IPS-15b (cell line): Measurements from ENCODE around the gene NIPSNAP3A.

ENCODE experiments used
- H3K27me3 ChIP-seq: one replicate; pipeline ENCODE4 v1.6.1; 2013; ENCODE audit warnings: low read length; ENCODE audit not compliant: control insufficient read depth, insufficient read depth
- H3K36me3 ChIP-seq: one replicate; pipeline ENCODE4 v1.6.1; 2013; ENCODE audit warnings: low read length; ENCODE audit not compliant: control insufficient read depth, insufficient read depth
- H3K4me1 ChIP-seq: one replicate; pipeline ENCODE4 v1.6.1; 2013; ENCODE audit warnings: mild to moderate bottlenecking, low read length; ENCODE audit not compliant: control insufficient read depth, insufficient read depth
- H3K4me3 ChIP-seq: one replicate; pipeline ENCODE4 v1.5.1; 2013; ENCODE audit warnings: low read depth, low read length
- H3K9ac ChIP-seq: one replicate; pipeline ENCODE4 v1.6.1; 2013; ENCODE audit warnings: low read depth, mild to moderate bottlenecking, low read length
- H3K9me3 ChIP-seq: one replicate; pipeline ENCODE4 v1.6.1; 2013; ENCODE audit warnings: mild to moderate bottlenecking, low read length; ENCODE audit not compliant: control insufficient read depth, insufficient read depth

Gene NIPSNAP3A

DNA sequence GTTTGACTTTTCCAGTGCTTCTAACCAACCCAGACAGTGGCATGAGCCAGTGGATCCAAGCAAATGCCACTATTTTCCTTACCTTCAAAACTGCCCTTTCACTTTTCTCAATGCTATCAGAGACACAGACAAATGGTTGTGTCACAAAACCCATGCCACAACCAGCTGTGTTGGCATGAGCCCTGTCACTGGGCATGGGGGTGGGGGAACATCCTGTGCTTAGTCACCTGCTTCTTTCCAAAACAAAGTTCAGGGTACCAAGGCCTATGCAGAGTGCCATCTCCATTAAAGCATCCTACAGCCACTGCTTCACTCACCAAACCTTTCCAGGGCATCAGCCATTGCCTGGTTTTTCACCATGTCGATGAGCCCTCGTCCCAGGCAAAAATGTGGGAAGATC lies 46.6 kb downstream of the NIPSNAP3A start:
- Histone ChIP-seq H3K36me3 (peaks cover 10% of the 10 kb centered on the region), H3K27me3 (no peaks in the 10 kb centered on the region), H3K9me3 (no peaks in the 10 kb centered on the region), H3K4me3 (no peak overlapping the region), H3K4me1 (no peaks in the 10 kb centered on the region), H3K9ac (no peak overlapping the region)

DNA sequence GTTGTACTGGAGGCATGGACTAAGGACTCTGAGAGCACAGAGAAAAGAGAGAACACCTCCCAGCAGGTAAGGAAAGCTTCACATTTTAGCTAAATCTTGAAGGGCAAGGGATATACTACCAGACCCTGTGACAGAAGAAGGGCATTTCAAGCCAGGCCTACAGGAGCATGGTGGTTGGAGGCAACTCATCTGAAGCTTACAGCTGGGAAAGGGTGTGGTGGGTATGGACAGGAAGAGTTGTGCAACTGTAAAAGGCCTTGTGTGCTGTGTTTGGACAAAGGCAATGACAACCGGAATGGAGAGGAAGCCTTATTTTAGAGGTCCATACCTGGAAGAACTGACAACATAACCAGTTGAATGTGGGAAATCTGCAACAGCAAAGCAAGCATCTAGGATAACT lies 47.6 kb downstream of the NIPSNAP3A start:
- H3K36me3 ChIP-seq: peaks cover 10% of the 10 kb centered on the region
- H3K4me3 ChIP-seq: no peak overlapping the region
- no peaks in the 10 kb centered on the region for H3K9me3 ChIP-seq
- no peaks in the 10 kb centered on the region for H3K27me3 ChIP-seq
- no peak overlapping the region for H3K9ac ChIP-seq
- no peaks in the 10 kb centered on the region for H3K4me1 ChIP-seq

DNA sequence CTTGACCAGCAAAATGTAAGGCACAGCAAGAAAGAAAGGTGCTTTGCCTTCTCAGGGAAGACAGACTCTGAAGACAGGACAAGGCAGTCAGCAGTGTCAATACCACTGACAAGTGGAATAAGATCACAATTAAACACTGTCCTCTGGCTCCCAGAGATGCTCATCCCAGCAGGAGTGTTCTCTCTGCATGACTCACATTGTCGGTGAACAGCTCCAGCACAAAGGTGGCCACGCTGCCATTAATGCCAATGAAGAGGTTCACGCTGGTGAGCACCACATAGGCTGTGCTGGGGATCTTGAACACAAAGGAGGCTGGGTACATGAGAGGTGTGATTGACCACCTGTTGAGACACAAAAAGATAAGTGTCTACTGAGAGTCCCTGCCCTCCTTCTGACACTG lies 48.4 kb downstream of the NIPSNAP3A start:
- H3K36me3 ChIP-seq: peaks cover 7% of the 10 kb centered on the region
- no peaks in the 10 kb centered on the region for H3K9me3 ChIP-seq
- H3K4me3 ChIP-seq: no peak overlapping the region
- H3K4me1 ChIP-seq: no peaks in the 10 kb centered on the region
- no peaks in the 10 kb centered on the region for H3K27me3 ChIP-seq
- no peak overlapping the region for H3K9ac ChIP-seq

DNA sequence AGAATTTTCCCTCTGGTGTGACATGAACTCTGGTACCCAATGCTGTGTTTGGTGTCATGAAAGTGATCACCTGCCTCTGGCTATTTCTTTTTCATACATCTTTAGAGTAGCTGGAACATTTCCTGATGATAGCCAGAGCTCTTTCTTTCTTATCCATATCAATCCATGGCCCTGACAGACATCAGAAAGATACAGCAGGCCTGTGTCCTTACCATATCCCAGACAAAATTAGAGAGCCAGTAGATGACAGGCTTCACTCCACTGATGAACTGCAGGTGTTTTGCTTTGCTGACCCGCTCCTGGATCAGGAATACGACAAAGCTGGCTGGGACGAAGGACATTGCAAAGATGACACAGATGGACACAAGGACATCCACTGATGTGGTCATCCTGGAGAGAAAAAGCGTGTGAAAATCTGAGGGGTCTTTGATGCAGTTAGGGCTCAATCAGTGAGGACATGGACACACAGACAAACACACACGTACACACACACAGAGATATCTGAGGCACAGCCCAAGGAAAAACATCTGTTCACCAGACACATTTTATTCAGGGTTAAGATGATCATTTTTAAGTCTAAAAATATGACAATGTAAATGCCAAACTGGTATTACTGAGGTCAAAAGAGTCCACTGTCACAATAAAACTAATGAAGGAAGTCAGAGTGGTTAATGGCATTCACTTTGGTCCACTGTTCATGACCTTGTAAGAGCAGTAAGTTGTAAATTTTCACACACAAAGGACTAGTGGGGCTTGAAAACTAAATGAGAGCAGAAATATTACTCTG lies 50.9 kb downstream of the NIPSNAP3A start:
- Histone ChIP-seq H3K9ac (no peak overlapping the region), H3K4me3 (no peak overlapping the region), H3K36me3 (peaks cover 5% of the 10 kb centered on the region), H3K27me3 (no peaks in the 10 kb centered on the region), H3K9me3 (no peaks in the 10 kb centered on the region), H3K4me1 (no peaks in the 10 kb centered on the region)

DNA sequence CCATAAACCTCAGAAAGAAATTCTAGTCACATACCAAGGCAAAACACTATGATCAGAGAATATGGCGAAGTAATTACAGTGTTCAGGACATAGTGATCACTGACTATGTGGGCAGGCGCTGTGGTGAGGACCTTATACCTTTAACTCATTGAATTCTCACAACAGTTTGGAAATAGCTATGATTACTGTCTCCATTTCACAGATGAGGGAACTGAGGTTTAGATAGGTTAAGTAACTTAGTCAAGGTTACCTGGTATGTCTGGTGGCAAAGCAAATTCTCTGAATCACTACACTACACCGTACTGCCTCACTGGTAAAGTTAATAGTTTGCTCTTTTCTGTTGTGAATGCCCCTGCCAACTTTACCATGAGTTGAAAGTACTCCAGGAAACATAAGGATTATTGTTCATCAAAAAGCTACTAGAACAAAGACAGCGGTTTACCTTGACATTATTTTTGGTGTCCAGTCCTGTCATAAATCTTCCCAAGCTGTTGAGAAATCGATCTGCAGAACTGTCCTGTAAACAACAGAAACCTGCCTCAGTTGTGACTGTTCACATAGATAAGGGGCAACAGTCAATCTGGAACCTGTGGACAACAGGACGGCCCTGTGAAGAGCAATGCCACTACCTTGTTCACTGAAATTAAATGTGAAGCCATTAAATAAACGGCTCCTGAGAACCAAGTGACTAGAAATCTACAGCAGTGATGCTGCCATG lies 52.7 kb downstream of the NIPSNAP3A start:
- no peak overlapping the region for H3K9ac ChIP-seq
- no peaks in the 10 kb centered on the region for H3K9me3 ChIP-seq
- peaks cover 10% of the 10 kb centered on the region for H3K36me3 ChIP-seq
- no peak overlapping the region for H3K4me3 ChIP-seq
- H3K27me3 ChIP-seq: no peaks in the 10 kb centered on the region
- H3K4me1 ChIP-seq: no peaks in the 10 kb centered on the region

DNA sequence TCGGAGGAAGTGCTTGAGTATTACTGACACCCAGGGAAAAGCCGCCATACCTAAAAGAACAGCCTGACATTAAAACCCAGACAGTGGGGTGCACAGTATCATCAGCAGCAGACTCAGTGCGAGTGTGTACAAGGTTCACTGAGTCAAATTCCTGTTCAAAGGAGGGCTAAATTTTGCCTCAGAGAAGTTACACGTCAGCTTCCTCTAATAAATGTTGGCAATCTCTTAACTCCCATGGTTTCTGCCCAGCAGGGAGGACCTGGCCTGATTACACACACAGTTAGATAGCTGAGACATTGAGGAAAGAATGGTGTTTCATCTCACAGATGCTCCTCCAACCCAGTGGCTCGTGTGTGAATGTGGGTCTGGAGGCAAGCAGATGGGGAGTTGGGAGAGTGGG lies 54.6 kb downstream of the NIPSNAP3A start:
- Histone ChIP-seq H3K4me3 (no peak overlapping the region), H3K9me3 (no peaks in the 10 kb centered on the region), H3K9ac (no peak overlapping the region), H3K4me1 (no peaks in the 10 kb centered on the region), H3K27me3 (no peaks in the 10 kb centered on the region), H3K36me3 (peaks cover 14% of the 10 kb centered on the region)

DNA sequence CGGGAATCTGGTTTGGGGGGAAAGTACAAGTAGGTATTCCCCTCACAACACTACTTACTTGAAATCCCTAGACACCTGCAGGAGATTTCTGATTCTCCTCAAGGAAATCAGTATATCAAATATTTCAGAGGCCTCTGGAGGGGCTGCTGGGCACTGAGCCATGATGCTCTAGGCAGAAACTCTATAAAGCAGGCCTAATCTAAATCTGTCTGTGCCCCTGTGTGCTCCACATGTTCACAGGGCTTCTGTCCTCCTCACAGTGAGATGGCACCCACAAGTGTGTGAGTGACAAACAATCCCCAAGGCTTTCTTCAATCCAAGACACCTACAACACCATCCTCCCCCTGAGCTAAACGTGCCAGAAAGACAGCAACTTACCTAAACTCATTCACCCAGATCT lies 55.4 kb downstream of the NIPSNAP3A start:
- Histone ChIP-seq H3K4me3 (no peak overlapping the region), H3K36me3 (peaks cover 14% of the 10 kb centered on the region), H3K9ac (no peak overlapping the region), H3K9me3 (no peaks in the 10 kb centered on the region), H3K4me1 (no peaks in the 10 kb centered on the region), H3K27me3 (no peaks in the 10 kb centered on the region)

DNA sequence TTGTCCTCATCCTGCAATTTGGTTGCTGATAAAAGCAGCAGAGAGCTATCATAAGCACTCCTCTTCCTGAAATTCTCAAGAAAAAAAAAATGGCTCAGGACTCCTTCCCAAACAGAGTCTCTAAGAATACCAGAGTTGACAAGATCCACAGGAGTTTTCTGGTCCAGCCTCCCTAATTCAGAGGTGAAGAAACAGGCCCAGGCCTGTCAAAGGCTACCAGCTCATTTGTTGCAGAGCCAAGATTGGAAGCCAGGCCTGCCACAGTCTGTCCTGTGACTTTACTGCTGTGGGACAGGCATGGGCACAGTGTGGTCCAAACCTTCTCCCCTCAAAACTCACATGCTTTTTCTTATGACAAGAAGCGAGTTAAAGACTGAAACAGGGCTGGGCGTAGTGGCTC lies 58.0 kb downstream of the NIPSNAP3A start:
- Histone ChIP-seq H3K36me3 (peaks cover 14% of the 10 kb centered on the region), H3K4me1 (no peaks in the 10 kb centered on the region), H3K9me3 (no peaks in the 10 kb centered on the region), H3K27me3 (no peaks in the 10 kb centered on the region), H3K4me3 (no peak overlapping the region), H3K9ac (no peak overlapping the region)

DNA sequence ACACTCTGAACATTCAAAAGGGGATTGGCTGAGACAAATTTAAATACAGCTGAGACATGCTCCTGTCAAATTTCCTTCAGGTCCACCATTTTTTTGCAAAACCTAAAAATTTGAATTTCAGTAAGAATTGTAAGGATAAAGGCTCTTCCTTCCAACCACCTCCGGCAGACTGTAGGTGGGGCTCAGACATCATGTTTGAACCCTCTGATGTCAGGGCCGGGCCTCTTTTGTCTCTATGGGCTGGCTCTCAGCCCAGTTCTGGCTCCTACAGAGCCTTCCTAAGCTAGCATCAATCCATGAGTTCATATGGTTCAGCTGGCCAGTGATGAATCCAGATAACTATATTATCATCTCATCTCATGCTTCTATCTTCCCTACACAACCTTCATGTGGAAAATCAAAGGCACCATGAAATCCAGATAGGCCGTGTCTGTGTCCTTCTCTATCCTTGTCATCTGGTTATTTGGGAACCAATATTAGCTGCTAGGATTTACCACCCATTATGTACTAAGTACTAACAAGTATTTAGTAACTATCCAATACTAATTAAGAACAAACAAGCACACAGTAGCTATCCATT lies 60.6 kb downstream of the NIPSNAP3A start:
- Histone ChIP-seq H3K4me3 (no peak overlapping the region), H3K36me3 (peaks cover 17% of the 10 kb centered on the region), H3K9me3 (no peaks in the 10 kb centered on the region), H3K9ac (no peak overlapping the region), H3K4me1 (no peaks in the 10 kb centered on the region), H3K27me3 (no peaks in the 10 kb centered on the region)
